HG03442 (cell line): ENCODE measurements around the gene NPIPB2.
"Not testable (repeated sequence)": the region's sequence is repeated elsewhere in the genome, so short reads cannot be mapped to it uniquely, and the experiment has no call there.

Experiments
- ATAC-seq: cut with Tn5 transposase; IDR thresholded peaks from one replicate; pipeline ENCODE4 v1.9.1; 2021; ENCODE audit warnings: mild to moderate bottlenecking, moderate library complexity; ENCODE audit not compliant: unreplicated experiment

NPIPB2 gene

DNA sequence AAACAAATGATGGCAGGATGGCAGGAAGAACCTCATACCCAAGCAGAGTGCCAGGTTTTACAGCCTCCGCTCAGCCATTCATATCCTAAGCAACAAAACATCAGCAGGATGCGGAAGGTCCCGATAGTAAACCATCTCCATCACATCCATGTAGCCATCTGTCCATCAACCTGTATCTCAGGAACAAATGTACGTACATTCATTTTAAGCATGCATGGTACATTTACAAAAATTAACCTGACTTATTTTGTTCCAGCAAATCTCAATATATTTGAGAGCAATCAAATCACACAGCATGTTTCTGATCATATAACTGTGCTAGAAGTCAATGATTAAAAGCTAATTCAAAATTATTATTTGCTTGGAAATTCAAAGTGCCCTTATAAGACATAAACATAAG lies at the start of gene NPIPB2:
Gene NPIPB2 (minus strand): TSS at position 101 of the 400 bp plus-strand sequence. CDS start 0 bp downstream, at position 101.
- not testable (repeated sequence) for ATAC-seq

DNA sequence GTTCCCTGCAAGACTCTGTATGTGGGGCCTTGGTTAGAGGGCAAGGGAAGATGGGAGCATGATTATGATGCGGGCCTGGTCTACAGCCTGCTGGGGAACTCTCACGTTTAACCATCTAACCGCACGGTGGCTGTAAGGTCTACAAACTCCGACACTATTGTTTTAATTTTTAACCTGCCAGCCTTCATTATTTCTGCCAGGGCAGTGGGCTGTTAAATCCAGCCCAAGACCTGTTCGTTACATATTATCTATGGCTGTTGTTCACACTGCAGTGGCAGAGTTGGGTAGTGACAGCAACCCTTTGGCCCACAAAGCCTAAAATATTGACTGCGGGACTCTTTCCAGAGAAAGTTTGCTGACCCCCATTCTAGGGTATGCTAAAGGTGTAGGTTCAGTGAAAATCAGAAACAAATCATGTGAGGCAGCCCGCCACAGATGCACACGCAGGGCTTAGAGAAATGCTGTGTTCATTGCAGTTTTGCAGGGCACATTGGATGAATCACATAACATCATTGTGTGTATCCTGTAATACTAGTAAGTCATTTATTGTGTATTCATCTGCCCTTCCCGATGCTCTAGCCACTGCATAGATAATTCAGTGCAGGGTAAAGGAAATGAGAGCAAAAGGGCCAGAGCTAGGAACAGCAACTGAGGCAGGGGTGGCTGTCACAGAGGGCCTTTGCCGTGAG lies 49.0 kb upstream of the NPIPB2 start:
- no peak for ATAC-seq

DNA sequence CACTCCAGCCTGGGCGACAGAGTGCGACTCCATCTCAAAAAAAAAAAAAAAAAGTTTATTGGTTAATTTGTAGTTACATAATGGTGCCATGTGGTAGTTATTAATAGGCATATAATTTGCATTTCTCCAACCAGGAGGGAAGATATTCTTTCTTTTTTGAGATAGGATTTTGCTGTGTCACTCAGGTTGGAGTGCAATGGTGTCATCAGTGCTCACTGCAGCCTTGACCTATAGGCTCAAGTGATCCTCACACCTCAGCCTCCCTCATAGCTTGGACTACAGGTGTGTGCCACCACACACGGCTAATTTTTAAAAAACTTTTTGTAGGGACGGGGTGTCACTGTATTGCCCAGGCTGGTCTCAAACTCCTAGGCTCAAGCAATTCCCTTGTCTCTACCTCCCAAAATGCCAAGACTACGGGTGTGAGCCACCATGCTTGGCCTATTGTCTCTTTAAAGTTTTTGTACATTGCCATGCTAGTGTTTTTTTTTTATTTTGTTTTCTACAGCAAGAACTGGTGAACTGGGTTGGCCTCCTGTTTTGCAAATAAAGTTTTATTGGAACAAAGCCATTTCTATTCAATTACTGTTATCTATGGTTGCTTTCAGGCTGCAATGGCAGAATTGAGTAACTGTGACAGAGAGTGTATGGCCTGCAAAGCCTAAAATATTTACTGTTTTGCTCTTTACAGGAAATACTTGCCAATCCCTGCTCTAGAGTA lies 46.6 kb upstream of the NPIPB2 start:
- ATAC-seq, result no peak

DNA sequence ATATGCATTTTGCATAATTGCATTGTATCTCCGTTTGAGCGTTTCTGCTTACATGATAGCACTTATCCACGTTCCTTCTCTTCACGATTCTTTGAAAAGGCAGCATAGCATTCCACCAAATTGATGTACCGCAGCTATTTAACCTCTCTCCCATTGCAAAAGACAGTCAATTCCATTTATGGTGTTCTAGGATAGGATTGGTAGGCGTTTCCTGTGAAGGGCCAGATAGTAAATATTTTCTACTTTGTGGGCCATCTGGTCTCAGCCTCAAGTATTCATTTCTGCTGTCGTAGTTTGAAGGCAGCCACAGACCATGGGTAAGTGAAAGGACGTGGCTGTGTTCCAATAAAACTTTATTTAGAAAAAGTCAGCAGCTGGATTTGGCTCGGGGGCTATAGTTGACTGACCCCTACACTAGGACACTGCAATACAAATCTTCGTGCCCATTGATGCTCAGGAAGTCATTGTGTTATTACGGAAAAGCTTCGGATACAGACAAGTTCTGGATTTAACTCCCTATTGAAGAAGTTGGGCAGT lies 44.7 kb upstream of the NPIPB2 start:
- ATAC-seq, result no peak

DNA sequence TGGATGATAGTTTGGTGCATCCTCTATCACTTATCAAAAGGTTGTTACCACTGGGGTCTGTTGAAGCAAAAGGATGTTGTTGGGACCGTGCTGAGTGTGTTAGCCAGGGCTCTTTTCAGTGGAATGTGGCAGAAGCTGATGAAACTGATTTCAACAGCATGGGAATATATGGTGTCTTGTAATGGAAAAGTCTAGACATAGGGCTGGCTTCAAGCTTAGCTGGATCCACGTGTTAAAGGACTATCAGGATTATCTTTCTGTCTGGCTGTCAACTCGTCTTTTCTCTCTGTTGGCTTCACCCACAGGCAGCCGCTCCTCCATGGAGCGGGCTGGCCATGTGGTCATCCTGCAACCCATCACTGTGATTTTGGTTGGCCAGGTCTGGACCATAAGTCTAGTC lies 43.4 kb upstream of the NPIPB2 start:
- no peak for ATAC-seq

DNA sequence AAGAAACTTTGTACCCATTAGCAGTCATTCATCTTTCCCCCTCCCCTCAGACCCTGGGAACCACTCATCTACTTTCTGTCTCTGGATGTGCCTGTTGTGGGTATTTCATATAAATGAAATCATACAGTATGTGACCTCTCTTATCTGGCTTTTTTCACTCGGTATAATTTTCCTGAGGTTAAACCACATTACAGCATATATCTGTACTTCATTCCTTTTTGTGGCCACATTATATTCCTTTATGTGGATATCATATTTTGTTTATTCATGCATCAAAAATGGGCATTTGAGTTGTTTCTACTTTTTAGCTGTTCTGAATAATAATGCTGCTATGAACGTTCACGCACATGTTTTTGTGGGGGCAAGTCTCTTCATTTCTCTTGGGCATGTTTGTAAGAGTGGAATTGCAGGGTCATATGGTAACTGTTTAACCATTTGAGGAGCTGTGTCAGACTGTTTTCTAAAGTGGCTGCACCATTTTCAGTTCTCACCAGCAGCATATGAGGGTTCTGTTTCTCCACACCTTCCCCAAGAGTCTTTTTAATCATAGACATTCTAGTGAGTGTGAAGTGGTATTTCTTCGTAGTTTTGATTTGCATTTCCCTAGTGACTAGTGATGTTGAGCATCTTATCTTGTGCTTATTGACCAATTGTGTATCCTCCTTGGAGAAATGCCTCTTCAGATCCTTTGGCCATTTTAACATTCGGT lies 38.4 kb upstream of the NPIPB2 start:
- peak; percentile 36 for ATAC-seq

DNA sequence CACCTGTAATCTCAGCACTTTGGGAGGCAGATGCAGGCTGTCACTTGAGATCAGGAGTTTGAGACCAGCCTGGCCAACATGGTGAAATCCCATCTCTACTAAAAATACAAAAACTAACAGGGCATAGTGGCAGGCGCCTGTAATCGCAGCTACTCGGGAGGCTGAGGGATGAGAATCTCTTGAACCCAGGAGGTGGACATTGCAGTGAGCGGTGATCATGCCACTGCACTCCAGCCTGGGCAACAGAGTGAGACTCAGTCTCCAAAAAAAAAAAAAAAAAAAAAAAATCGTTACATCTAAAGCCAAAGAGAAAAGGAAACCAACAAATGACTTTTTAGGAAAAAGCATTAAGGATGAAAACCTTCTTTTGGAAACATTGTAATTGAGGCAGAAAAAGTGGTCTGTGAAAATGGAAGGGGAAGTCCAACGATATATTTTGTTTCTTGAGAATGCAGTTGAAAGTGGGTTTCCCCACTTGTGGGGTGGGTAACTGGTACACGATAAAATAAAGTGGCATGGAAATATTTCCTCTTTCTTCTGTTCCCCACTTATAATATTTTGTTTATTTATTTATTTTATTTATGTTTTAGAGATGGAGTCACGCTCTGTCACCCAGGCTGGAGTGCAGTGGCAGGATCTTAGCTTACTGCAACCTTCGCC lies 37.3 kb upstream of the NPIPB2 start:
- ATAC-seq, result no peak

DNA sequence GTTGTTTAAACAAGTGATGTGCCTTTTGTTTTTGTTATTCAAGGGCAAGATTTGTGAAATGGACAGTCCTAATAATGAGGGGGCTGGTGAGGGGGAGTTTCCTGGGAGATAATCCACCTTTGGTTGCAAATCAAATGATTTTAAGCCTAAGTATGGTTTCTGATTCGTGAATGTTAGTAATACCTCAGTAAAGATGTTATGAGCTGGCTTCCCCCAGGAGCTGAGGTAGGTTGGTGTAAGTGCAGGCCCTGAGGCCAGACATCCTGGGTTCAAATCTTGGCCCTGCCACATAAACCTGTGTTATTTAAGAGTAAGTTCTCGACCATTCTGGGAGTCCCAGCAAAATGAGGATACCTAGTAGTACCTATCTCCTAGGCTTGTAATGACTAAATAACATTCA lies 36.2 kb upstream of the NPIPB2 start:
- no peak for ATAC-seq

DNA sequence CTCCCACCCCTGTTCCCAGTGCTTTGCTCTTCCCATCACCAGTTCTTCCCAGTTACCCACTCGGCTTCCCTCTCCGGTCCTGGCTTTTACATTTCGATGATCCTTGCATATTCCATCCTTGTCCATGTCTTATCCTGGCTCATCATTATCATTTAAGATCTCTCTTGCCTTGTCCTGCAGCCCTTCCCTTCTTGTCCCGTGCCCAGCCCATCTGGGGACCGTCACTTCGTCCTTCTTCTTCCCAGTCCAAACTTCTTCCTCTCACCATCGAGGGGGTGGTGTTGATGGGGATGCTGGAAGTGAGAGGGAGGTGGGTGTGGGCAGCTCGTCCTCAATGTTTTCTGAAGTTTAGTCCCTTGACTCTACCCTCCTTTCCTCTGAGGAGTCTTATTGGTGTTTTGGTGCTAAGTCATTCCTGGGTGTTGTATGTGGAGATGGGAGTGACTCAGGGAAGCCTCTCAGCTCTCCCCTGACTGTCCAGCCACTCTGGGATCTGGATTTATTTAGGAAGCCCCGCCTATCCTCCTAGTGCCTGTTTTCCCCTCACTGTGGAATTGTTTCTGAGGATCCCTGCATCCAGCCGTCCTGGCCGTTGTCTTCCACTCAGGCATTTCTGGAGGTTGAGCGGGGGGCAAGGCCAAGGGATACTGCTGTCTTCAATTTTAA lies 35.7 kb upstream of the NPIPB2 start:
- no peak for ATAC-seq

DNA sequence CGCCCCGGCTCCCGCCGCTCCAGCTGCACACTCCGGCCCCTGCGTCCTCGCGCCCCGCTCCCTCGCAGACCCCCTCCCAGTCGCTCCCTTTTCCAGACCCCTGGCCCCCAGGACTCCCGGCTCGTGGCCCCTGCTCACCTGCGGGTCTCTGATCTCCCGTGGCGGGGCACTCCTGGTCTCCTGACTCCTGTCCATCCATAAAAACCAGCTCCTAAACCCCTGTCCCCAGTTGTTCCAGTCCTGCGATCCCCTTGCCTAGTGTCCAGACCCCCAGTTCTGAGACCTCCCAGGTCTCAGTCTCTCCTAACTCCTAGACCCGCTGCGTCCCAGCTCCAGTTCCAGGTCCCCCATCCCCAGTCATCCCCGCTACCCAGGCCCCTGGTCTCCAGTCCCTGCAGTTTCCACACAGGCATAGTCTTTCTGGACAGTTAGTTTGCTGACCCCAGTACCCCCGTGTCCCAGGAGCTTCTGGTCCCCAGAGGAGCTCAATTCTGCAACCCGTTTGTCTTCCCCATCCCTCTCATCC lies 35.1 kb upstream of the NPIPB2 start:
- no peak for ATAC-seq

DNA sequence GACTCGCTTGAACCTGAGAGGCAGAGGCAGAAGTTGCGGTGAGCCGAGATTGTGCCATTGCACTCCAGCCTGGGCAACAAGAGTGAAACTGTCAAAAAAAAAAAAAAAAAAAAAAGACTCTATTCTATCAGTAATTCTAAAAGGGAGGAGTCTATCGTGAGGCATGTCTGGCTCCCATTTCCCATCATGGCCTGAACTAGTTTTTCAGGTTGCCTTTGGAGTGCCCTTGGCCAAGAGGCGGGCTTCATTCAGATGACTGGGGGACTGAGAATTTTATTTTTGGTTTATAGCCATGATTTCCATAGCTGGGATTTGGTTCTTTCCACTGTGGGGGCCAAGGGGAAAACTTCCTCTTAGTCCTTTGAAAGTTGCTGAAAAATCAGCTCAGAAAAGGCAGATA lies 31.2 kb upstream of the NPIPB2 start:
- ATAC-seq, result no peak

DNA sequence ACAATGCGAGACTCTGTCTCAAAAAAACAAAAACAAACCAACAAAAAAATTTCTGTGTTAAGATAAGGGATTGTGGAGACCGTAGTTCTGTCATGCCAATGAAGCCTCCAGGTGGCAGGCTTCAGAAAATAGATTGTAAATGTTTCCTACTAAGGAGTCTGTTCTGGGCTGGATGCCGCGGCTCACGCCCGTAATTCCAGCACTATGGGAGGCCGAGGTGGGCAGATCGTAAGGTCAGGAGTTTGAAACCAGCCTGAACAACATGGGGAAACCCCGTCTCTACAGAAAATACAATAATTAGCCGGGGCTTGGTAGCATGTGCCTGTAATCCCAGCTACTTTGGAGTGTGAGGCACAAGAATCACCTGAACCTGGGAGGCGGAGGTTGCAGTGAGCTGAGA lies 30.3 kb upstream of the NPIPB2 start:
- no peak for ATAC-seq

DNA sequence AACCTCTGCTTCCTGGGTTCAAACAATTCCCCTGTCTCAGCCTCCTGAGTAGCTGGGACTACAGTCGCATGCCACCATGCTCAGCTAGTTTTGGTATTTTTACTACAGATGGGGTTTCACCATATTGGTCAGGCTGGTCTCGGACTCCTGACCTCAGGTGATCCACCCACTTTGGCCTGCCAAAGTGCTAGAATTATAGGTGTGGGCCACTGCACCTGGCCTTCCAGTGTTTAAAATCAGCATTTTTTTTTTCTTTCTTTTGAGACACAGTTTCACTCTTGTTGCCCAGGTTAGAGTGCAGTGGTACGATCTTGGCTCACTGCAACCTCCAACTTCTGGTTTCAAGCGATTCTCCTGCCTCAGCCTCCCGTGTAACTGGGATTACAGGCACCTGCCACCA lies 28.4 kb upstream of the NPIPB2 start:
- ATAC-seq, result not testable (repeated sequence)

DNA sequence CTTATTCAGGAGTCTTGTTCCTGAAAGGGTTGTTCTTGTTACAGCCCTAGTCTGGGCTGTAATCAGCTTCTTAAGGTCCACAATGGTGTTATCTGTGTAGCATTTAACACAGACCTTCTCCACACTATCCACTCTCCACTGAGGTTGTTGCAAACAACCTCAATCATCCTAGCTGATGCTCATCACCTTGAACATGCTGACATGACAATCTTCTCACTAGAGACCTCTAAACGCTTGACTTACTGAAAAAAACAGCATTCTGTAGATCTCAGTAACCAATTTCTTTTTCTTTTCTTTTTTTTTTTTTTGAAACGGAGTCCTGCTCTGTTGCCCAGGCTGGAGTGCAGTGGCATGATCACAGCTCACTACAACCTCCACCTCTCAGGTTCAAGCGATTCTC lies 26.7 kb upstream of the NPIPB2 start:
- no peak for ATAC-seq

DNA sequence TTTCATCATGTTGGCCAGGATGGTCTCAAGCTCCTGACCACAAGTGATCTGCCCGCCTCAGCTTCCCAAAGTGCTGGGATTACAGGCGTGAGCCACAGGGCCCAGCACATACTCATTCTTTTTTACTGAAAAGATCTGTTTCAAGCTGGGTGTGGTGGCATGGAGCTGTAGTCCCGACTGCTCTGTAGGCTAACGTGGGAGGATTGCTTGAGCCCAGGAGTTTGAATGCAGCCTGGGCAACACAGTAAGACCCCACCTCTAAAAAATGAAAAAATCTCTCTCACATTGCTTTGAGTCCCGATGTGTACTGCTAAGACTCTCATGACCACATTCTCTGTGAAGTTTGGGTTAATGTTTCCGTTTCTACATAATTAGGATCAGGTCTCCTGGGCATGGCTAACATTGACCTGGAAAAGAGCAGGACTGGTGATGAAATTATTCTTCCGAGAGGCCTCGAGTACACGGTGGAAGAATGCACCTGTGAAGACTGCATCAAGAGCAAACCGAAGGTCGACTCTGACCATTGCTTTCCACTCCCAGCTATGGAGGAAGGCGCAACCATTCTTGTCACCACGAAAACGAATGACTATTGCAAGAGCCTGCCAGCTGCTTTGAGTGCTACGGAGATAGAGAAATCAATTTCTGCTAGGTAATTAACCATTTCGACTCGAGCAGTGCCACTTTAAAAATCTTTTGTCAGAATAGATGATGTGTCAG lies 25.5 kb upstream of the NPIPB2 start:
- ATAC-seq, result no peak

DNA sequence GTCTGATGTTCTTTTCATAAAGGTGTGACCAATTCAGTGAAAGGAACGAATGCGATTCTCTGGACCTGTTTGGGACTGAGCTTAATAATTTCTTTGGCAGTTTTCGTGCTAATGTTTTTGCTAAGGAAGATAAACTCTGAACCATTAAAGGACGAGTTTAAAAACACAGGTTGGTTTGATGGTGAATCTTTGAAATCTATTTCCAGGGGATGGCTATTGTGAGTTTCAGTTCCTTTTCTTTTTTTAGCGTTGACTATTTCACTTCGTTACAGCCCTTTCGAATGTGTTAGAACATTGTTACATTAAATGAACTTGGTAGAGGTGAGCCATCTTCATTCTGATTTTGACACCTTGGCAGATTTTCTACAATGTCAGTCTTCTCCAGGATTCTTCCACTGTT lies 24.3 kb upstream of the NPIPB2 start:
- ATAC-seq, result no peak

DNA sequence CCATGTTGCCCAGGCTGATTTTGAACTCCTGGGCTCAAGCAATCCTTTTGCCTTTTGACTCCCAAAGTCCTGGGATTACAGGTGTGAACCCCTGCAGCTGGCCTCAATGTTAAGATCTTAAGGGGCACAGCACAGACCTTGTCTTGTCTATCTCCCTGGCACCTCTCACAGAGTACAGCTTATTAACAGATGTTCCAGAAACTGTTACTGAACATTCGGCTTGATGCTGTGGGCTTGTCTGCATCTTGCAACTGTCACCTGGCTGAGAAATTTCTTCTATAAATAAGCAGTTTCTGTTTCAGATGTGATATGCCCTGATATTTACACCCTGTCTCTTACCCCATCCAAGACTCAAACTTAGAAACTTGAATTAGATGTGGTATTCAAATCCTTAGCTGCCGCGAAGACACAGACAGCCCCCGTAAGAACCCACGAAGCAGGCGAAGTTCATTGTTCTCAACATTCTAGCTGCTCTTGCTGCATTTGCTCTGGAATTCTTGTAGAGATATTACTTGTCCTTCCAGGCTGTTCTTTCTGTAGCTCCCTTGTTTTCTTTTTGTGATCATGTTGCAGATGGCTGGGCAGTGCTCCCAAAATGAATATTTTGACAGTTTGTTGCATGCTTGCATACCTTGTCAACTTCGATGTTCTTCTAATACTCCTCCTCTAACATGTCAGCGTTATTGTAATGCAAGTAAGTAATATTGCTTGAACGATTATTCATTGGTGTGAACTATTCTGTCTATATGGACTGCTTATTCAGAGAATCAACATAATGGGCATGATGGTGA lies 23.1 kb upstream of the NPIPB2 start, which contains the start of gene TNFRSF17:
Gene TNFRSF17 (plus strand): TSS at position 450 of the 791 bp plus-strand sequence. CDS start 115 bp downstream, at position 565.
- peak; percentile 72 for ATAC-seq

DNA sequence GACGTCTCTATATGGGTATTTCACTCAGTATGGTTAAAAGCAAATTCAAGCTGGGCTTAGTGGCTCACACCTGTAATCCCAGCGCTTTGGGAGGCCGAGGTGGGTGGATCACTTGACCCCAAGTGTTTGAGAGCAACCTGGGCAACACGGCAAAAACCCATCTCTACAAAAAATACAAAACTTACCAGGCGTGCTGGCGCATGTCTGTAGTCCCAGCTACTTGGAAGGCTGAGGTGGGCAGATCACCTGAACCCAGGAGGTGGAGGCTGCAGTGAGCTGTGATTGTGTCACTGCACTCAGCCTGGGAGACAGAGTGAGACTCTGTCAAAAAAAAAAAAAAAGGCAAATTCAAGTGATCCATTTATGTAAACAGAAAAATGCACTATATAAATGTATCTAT lies 21.9 kb upstream of the NPIPB2 start:
- no peak for ATAC-seq

DNA sequence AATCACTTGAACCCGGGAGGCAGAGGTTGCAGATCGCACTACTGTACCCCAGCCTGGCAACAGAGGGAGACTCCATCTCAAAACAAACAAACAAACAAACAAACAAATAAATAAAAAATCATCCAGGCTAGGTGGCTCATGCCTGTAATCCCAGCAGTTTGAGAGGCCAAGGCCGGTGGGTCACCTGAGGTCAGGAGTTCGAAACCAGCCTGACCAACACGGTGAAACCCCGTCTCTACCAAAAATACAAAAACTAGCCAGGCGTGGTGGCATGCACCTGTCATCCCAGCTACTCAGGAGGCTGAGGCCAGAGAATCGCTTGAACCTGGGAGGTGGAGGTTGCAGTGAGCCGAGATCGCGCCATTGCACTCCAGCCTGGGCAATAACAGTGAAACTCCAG lies 21.1 kb upstream of the NPIPB2 start:
- ATAC-seq, result not testable (repeated sequence)
